Neural progenitor cell (in vitro differentiated cells): ENCODE measurements around the gene HMBS.

Experiments
- EZH2 ChIP-seq: fragments of 200-600 bp; sonication (generic); IDR thresholded peaks from 2 replicates; pipeline ENCODE4 v1.6.1; 2017; ENCODE audit warnings: antibody characterized with exemption, mild to moderate bottlenecking, moderate library complexity
- EZH2phosphoT487 ChIP-seq: fragments of 200-600 bp; sonication (generic); IDR thresholded peaks from 2 replicates; pipeline ENCODE4 v1.6.1; 2017; ENCODE audit warnings: antibody characterized with exemption
- TF ChIP-seq, protein P1 (sequence below): fragments of 200-600 bp; sonication (generic); IDR thresholded peaks from 2 replicates; pipeline ENCODE4 v1.5.1; 2017; ENCODE audit warnings: antibody characterized with exemption, mild to moderate bottlenecking

DNA sequence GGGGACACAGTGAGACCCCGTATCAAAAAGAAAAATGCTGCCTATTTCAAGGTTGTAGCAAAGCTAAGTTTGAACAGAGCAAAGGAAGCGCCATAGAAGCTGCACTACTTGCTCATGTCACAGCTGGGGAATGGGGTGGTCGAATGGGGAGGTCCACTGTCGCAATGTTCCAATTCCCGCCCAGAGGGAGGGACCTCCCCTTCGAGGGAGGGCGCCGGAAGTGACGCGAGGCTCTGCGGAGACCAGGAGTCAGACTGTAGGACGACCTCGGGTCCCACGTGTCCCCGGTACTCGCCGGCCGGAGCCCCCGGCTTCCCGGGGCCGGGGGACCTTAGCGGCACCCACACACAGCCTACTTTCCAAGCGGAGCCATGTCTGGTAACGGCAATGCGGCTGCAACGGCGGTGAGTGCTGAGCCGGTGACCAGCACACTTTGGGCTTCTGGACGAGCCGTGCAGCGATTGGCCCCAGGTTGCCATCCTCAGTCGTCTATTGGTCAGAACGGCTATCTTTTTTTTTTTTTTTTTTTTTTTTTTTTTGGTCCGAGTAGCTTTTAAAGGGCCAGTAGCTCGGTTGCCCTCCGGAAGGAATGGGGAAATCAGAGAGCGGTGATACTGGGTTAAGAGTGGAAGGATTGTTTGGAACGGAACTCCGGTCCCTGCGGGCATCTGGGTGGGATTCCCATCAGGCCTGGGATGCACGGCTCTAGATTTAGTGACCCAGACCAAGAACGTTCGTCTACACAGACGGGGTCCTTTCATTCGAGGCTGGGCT lies at the start of gene HMBS:
- TF ChIP-seq EZH2 = no peak
- TF ChIP-seq, protein P1, sequence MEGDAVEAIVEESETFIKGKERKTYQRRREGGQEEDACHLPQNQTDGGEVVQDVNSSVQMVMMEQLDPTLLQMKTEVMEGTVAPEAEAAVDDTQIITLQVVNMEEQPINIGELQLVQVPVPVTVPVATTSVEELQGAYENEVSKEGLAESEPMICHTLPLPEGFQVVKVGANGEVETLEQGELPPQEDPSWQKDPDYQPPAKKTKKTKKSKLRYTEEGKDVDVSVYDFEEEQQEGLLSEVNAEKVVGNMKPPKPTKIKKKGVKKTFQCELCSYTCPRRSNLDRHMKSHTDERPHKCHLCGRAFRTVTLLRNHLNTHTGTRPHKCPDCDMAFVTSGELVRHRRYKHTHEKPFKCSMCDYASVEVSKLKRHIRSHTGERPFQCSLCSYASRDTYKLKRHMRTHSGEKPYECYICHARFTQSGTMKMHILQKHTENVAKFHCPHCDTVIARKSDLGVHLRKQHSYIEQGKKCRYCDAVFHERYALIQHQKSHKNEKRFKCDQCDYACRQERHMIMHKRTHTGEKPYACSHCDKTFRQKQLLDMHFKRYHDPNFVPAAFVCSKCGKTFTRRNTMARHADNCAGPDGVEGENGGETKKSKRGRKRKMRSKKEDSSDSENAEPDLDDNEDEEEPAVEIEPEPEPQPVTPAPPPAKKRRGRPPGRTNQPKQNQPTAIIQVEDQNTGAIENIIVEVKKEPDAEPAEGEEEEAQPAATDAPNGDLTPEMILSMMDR = no peak
- no peak for TF ChIP-seq EZH2phosphoT487
